ENCODE data around the gene PLB1.
"Not testable (repeated sequence)": the region's sequence is repeated elsewhere in the genome, so short reads cannot be mapped to it uniquely, and the experiment has no call there.

Gene PLB1

GRCh38 chr2:28471701-28472236 is 24.1 kb upstream of the PLB1 start:
- ATAC-seq (replicated peaks; ENCODE audit: extremely low read depth, poor library complexity, severe bottlenecking) (no peak), DNase-seq (ENCODE audit: low spot score in 2 of 2) (no peak)
- Mint-ChIP-seq H3K36me3 (ENCODE audit: insufficient read depth) (peaks cover 2% of the 10 kb centered on the region), H3K4me3 (no peak overlapping the region), H3K27ac (ENCODE audit: low read depth) (no peak overlapping the region), H3K27me3 (peaks cover 12% of the 10 kb centered on the region), H3K9me3 (no peaks in the 10 kb centered on the region), H3K4me1 (peaks cover 19% of the 10 kb centered on the region)

GRCh38 chr2:28472641-28473040 is 23.2 kb upstream of the PLB1 start:
- Mint-ChIP-seq H3K4me1 (peaks cover 19% of the 10 kb centered on the region), H3K27me3 (peaks cover 12% of the 10 kb centered on the region)
- not testable (repeated sequence) for H3K27ac Mint-ChIP-seq (ENCODE audit: low read depth); H3K36me3 Mint-ChIP-seq (ENCODE audit: insufficient read depth); H3K9me3 Mint-ChIP-seq; H3K4me3 Mint-ChIP-seq; DNase-seq (ENCODE audit: low spot score in 2 of 2); ATAC-seq (replicated peaks; ENCODE audit: extremely low read depth, poor library complexity, severe bottlenecking)

GRCh38 chr2:28475088-28475595 is 20.7 kb upstream of the PLB1 start:
- DNase-seq (ENCODE audit: low spot score in 2 of 2), result no peak
- Mint-ChIP-seq H3K9me3 (no peaks in the 10 kb centered on the region), H3K4me1 (peaks cover 9% of the 10 kb centered on the region), H3K36me3 (ENCODE audit: insufficient read depth) (peaks cover 2% of the 10 kb centered on the region), H3K27ac (ENCODE audit: low read depth) (no peak overlapping the region), H3K27me3 (no peaks in the 10 kb centered on the region), H3K4me3 (no peak overlapping the region)
- no peak for ATAC-seq (replicated peaks; ENCODE audit: extremely low read depth, poor library complexity, severe bottlenecking)

- Mint-ChIP-seq H3K9me3 (no peaks in the 10 kb centered on the region), H3K4me1 (no peaks in the 10 kb centered on the region), H3K27me3 (no peaks in the 10 kb centered on the region), H3K4me3 (no peak overlapping the region), H3K27ac (ENCODE audit: low read depth) (no peak overlapping the region), H3K36me3 (ENCODE audit: insufficient read depth) (peaks cover 2% of the 10 kb centered on the region)
- ATAC-seq (replicated peaks; ENCODE audit: extremely low read depth, poor library complexity, severe bottlenecking) (no peak), DNase-seq (ENCODE audit: low spot score in 2 of 2) (no peak)
Observed at GRCh38 chr2:28477087-28477486, 18.8 kb upstream of the PLB1 start.

GRCh38 chr2:28477645-28478044 is 18.2 kb upstream of the PLB1 start:
- Mint-ChIP-seq H3K9me3 (no peaks in the 10 kb centered on the region), H3K4me1 (no peaks in the 10 kb centered on the region), H3K36me3 (ENCODE audit: insufficient read depth) (peaks cover 2% of the 10 kb centered on the region), H3K27me3 (no peaks in the 10 kb centered on the region), H3K4me3 (no peak overlapping the region), H3K27ac (ENCODE audit: low read depth) (no peak overlapping the region)
- DNase-seq (ENCODE audit: low spot score in 2 of 2) (no peak), ATAC-seq (replicated peaks; ENCODE audit: extremely low read depth, poor library complexity, severe bottlenecking) (no peak)

GRCh38 chr2:28480403-28481049 is 15.3 kb upstream of the PLB1 start:
- Mint-ChIP-seq H3K27ac (ENCODE audit: low read depth) (no peak overlapping the region), H3K27me3 (no peaks in the 10 kb centered on the region), H3K9me3 (no peaks in the 10 kb centered on the region), H3K36me3 (ENCODE audit: insufficient read depth) (no peaks in the 10 kb centered on the region), H3K4me3 (no peak overlapping the region), H3K4me1 (no peaks in the 10 kb centered on the region)
- DNase-seq (ENCODE audit: low spot score in 2 of 2) (no peak), ATAC-seq (replicated peaks; ENCODE audit: extremely low read depth, poor library complexity, severe bottlenecking) (no peak)

GRCh38 chr2:28481905-28482304 is 14.0 kb upstream of the PLB1 start:
- ATAC-seq (replicated peaks; ENCODE audit: extremely low read depth, poor library complexity, severe bottlenecking), result no peak
- no peak for DNase-seq (ENCODE audit: low spot score in 2 of 2)
- no peak overlapping the region for H3K4me3 Mint-ChIP-seq
- no peaks in the 10 kb centered on the region for H3K36me3 Mint-ChIP-seq (ENCODE audit: insufficient read depth)
- no peaks in the 10 kb centered on the region for H3K4me1 Mint-ChIP-seq
- H3K27me3 Mint-ChIP-seq, result no peaks in the 10 kb centered on the region
- no peak overlapping the region for H3K27ac Mint-ChIP-seq (ENCODE audit: low read depth)
- H3K9me3 Mint-ChIP-seq, result no peaks in the 10 kb centered on the region

GRCh38 chr2:28484835-28485234 is 11.0 kb upstream of the PLB1 start:
- peaks cover 2% of the 10 kb centered on the region for H3K36me3 Mint-ChIP-seq (ENCODE audit: insufficient read depth)
- ATAC-seq (replicated peaks; ENCODE audit: extremely low read depth, poor library complexity, severe bottlenecking), result no peak
- DNase-seq (ENCODE audit: low spot score in 2 of 2), result no peak
- no peaks in the 10 kb centered on the region for H3K27me3 Mint-ChIP-seq
- no peaks in the 10 kb centered on the region for H3K4me1 Mint-ChIP-seq
- no peaks in the 10 kb centered on the region for H3K9me3 Mint-ChIP-seq
- no peak overlapping the region for H3K4me3 Mint-ChIP-seq
- no peak overlapping the region for H3K27ac Mint-ChIP-seq (ENCODE audit: low read depth)

GRCh38 chr2:28486526-28486925 is 9.3 kb upstream of the PLB1 start:
- H3K9me3 Mint-ChIP-seq, result no peaks in the 10 kb centered on the region
- ATAC-seq (replicated peaks; ENCODE audit: extremely low read depth, poor library complexity, severe bottlenecking) (no peak), DNase-seq (ENCODE audit: low spot score in 2 of 2) (no peak)
- H3K36me3 Mint-ChIP-seq (ENCODE audit: insufficient read depth), result peaks cover 2% of the 10 kb centered on the region
- no peaks in the 10 kb centered on the region for H3K27me3 Mint-ChIP-seq
- no peak overlapping the region for H3K27ac Mint-ChIP-seq (ENCODE audit: low read depth)
- no peaks in the 10 kb centered on the region for H3K4me1 Mint-ChIP-seq
- no peak overlapping the region for H3K4me3 Mint-ChIP-seq

GRCh38 chr2:28487258-28487657 is 8.6 kb upstream of the PLB1 start:
- Mint-ChIP-seq H3K4me1 (no peaks in the 10 kb centered on the region), H3K9me3 (no peaks in the 10 kb centered on the region), H3K27me3 (no peaks in the 10 kb centered on the region), H3K36me3 (ENCODE audit: insufficient read depth) (peaks cover 2% of the 10 kb centered on the region), H3K27ac (ENCODE audit: low read depth) (no peak overlapping the region), H3K4me3 (no peak overlapping the region)
- no peak for DNase-seq (ENCODE audit: low spot score in 2 of 2)
- ATAC-seq (replicated peaks; ENCODE audit: extremely low read depth, poor library complexity, severe bottlenecking), result no peak

GRCh38 chr2:28488083-28488830 is 7.6 kb upstream of the PLB1 start:
- Mint-ChIP-seq H3K36me3 (ENCODE audit: insufficient read depth) (peaks cover 2% of the 10 kb centered on the region), H3K9me3 (no peaks in the 10 kb centered on the region), H3K27me3 (no peaks in the 10 kb centered on the region), H3K27ac (ENCODE audit: low read depth) (no peak overlapping the region), H3K4me3 (no peak overlapping the region), H3K4me1 (no peaks in the 10 kb centered on the region)
- ATAC-seq (replicated peaks; ENCODE audit: extremely low read depth, poor library complexity, severe bottlenecking) (no peak), DNase-seq (ENCODE audit: low spot score in 2 of 2) (no peak)

- ATAC-seq (replicated peaks; ENCODE audit: extremely low read depth, poor library complexity, severe bottlenecking) (no peak), DNase-seq (ENCODE audit: low spot score in 2 of 2) (no peak)
- Mint-ChIP-seq H3K36me3 (ENCODE audit: insufficient read depth) (peaks cover 2% of the 10 kb centered on the region), H3K4me3 (no peak overlapping the region), H3K27ac (ENCODE audit: low read depth) (no peak overlapping the region), H3K4me1 (no peaks in the 10 kb centered on the region), H3K9me3 (no peaks in the 10 kb centered on the region), H3K27me3 (no peaks in the 10 kb centered on the region)
Observed at GRCh38 chr2:28488858-28489575, 6.8 kb upstream of the PLB1 start.
